Gastrocnemius medialis (tissue), 4 donors: ENCODE measurements around the gene TCF3. TPM values are rescaled to one million over a fixed set of nuclear protein-coding genes. Genes with fewer than 3 reads are reported as not detected.

Source experiments
- ATAC-seq, 2 donors: fragments of 150-250 bp; one replicate each; pipeline ENCODE4 v1.9.1; 2016
- DNase-seq, 2 donors: peaks; one replicate each; pipeline ENCODE4 v3.0.0-alpha.2; 2019
- H3K27ac ChIP-seq, 4 donors: fragments of 200-600 bp; sonication (generic); 1 replicate in 1 of 4; 2 replicates in 3 of 4; pipeline ENCODE4 v1.5.1; 2016 to 2018; ENCODE audit warnings: mild to moderate bottlenecking in 2 of 4, moderate library complexity in 1 of 4
- H3K27me3 ChIP-seq, 3 donors: fragments of 200-600 bp; sonication (generic) in 2 of 3; 1 replicate in 1 of 3; 2 replicates in 2 of 3; pipeline versions ENCODE4 v1.5.1 to v1.6.0; 2016 to 2019; ENCODE audit warnings: mild to moderate bottlenecking in 1 of 3, moderate library complexity in 1 of 3
- H3K36me3 ChIP-seq, 2 donors: fragments of 200-600 bp; sonication (generic) in 1 of 2; one replicate each; pipeline ENCODE4 v1.5.1; 2017 to 2018
- H3K4me1 ChIP-seq, 2 donors: fragments of 200-600 bp; sonication (generic) in 1 of 2; one replicate each; pipeline ENCODE4 v1.5.1; 2016 to 2017; ENCODE audit warnings: mild to moderate bottlenecking in 2 of 2
- H3K4me3 ChIP-seq, 4 donors: fragments of 200-600 bp; sonication (generic) in 3 of 4; 1 replicate in 1 of 4; 2 replicates in 3 of 4; pipeline ENCODE4 v1.5.1; 2016 to 2019; ENCODE audit warnings: mild to moderate bottlenecking in 2 of 4
- H3K9me3 ChIP-seq, 3 donors: fragments of 200-600 bp; sonication (generic) in 2 of 3; 1 replicate in 1 of 3; 2 replicates in 2 of 3; pipeline ENCODE4 v1.5.1; 2016 to 2019
- POLR2A ChIP-seq, 2 donors: fragments of 450-650 bp; IDR thresholded peaks; one replicate each; pipeline ENCODE4 v1.6.1; 2017; ENCODE audit warnings: antibody characterized with exemption in 2 of 2, mild to moderate bottlenecking in 2 of 2, moderate library complexity in 2 of 2
- in situ Hi-C, 4 donors: fragments of 200-750 bp; cut with MboI; loops; one replicate each; pipeline versions ENCODE4 v1.15.0 to v1.8.0; 2017; ENCODE audit warnings: low sequenced_read_pairs in 4 of 4
- intact Hi-C: fragments of 100-400 bp; cut with DNase I; formaldehyde crosslinking; loops from one replicate; pipeline ENCODE4 v1.15.1; 2023; ENCODE audit warnings: low total_unique reads
- total RNA-seq, 4 donors: library from RNA; depleted of rRNA; stranded (reverse); fragments of >200 nt; gene quantifications; one replicate each; pipeline versions ENCODE4 v1.1.0 to v1.2.3, GENCODE V29; 2016
- TF ChIP-seq, protein P1 (sequence below), 5 experiments: fragments of 450-650 bp in 3 of 5; fragments of 200-600 bp in 2 of 5; sonication (generic) in 2 of 5; IDR thresholded peaks in 4 of 5; conservative IDR thresholded peaks in 1 of 5; 1 replicate in 4 of 5; 2 replicates in 1 of 5; pipeline ENCODE4 v1.5.1; 2016 to 2019; ENCODE audit warnings: antibody characterized with exemption in 5 of 5, mild to moderate bottlenecking in 3 of 5, moderate library complexity in 3 of 5

TCF3 gene
- total RNA-seq, 4 donors from 2014 or later, result 22.0 to 58.6 (median 42.5) TPM

- H3K4me3 ChIP-seq, result no peak overlapping the region
- DNase-seq (no peak), ATAC-seq (no peak)
- intact Hi-C loops (no loop called here), in situ Hi-C loops (no loop called here)
- no peak for TF ChIP-seq POLR2A (IDR thresholded peaks at IDR 0.05)
- TF ChIP-seq, protein P1, sequence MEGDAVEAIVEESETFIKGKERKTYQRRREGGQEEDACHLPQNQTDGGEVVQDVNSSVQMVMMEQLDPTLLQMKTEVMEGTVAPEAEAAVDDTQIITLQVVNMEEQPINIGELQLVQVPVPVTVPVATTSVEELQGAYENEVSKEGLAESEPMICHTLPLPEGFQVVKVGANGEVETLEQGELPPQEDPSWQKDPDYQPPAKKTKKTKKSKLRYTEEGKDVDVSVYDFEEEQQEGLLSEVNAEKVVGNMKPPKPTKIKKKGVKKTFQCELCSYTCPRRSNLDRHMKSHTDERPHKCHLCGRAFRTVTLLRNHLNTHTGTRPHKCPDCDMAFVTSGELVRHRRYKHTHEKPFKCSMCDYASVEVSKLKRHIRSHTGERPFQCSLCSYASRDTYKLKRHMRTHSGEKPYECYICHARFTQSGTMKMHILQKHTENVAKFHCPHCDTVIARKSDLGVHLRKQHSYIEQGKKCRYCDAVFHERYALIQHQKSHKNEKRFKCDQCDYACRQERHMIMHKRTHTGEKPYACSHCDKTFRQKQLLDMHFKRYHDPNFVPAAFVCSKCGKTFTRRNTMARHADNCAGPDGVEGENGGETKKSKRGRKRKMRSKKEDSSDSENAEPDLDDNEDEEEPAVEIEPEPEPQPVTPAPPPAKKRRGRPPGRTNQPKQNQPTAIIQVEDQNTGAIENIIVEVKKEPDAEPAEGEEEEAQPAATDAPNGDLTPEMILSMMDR (IDR thresholded peaks at IDR 0.05 in 4 of 5, conservative IDR thresholded peaks at IDR 0.05 in 1 of 5), result no peak
- peaks cover 0 to 16% of the 10 kb centered on the region in 2 donors for H3K36me3 ChIP-seq
- H3K4me1 ChIP-seq, result no peaks in the 10 kb centered on the region
- no peaks in the 10 kb centered on the region for H3K9me3 ChIP-seq
- H3K27me3 ChIP-seq, result no peaks in the 10 kb centered on the region
- no peak overlapping the region for H3K27ac ChIP-seq
Observed at GRCh38 chr19:1621021-1621420, 31.4 kb downstream of the TCF3 start.

GRCh38 chr19:1620502-1620901 lies 31.9 kb downstream of the TCF3 start:
- ATAC-seq (no peak), DNase-seq (no peak)
- intact Hi-C loops (no loop called here), in situ Hi-C loops (no loop called here)
- Histone ChIP-seq H3K4me3 (no peak overlapping the region), H3K27me3 (no peaks in the 10 kb centered on the region), H3K36me3 (peaks cover 0 to 19% of the 10 kb centered on the region in 2 donors), H3K4me1 (no peaks in the 10 kb centered on the region), H3K27ac (no peak overlapping the region), H3K9me3 (no peaks in the 10 kb centered on the region)
- TF ChIP-seq, protein P1 (IDR thresholded peaks at IDR 0.05 in 4 of 5, conservative IDR thresholded peaks at IDR 0.05 in 1 of 5), result no peak
- TF ChIP-seq POLR2A (IDR thresholded peaks at IDR 0.05), result no peak

DNA sequence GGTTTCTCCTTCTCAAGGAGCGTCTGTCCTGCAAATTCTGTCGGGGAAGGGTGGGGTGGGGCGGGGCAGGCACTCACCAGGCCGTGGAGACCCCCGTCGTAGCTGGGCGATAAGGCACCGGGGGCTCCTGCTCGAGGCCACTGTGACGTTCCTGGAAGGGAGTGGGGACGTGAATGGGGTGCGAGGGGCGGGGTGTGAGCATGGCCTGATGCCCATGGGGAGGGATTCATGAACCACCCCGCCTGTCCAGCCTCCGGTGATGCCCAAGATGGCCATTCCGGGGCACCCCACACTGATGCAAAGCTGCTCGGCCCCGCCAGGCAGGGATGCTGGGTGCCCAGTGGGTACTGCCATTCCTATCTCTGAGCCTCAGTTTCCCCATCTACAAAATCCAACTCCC lies 32.7 kb downstream of the TCF3 start:
- ATAC-seq (no peak), DNase-seq (no peak)
- no peak overlapping the region for H3K4me3 ChIP-seq
- no peaks in the 10 kb centered on the region for H3K9me3 ChIP-seq
- TF ChIP-seq POLR2A (IDR thresholded peaks at IDR 0.05), result no peak
- TF ChIP-seq, protein P1 (IDR thresholded peaks at IDR 0.05 in 4 of 5, conservative IDR thresholded peaks at IDR 0.05 in 1 of 5), result no peak
- H3K27ac ChIP-seq, result no peak overlapping the region
- intact Hi-C loops, result no loop called here
- peaks cover 0 to 24% of the 10 kb centered on the region in 2 donors for H3K36me3 ChIP-seq
- in situ Hi-C loops, result no loop called here
- no peaks in the 10 kb centered on the region for H3K27me3 ChIP-seq
- no peaks in the 10 kb centered on the region for H3K4me1 ChIP-seq

DNA sequence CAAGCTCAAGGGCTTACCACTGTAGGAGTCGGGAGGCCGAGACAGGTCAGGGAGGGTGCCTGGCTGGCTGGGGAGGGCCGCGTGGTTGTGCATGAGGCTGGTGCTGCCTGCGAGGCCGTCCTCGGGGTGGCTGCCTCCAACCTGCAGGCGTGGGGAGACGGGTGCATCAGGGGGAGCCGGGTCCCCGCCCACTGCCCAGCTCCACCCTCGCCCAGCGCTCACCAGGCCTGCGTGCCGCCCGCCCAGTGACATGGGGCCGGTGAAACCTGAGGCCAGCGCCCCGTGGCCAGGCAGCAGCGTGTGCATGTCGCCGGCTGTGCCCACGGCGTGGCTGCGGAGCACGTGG lies 33.3 kb downstream of the TCF3 start:
- DNase-seq, result no peak

More for the DNA sequence above, 33.3 kb downstream of the TCF3 start:
- in situ Hi-C loops, result no loop called here
- H3K27me3 ChIP-seq, result no peaks in the 10 kb centered on the region
- ATAC-seq, result no peak
- H3K27ac ChIP-seq, result no peak overlapping the region
- H3K4me3 ChIP-seq, result no peak overlapping the region
- no peaks in the 10 kb centered on the region for H3K9me3 ChIP-seq
- intact Hi-C loops, result no loop called here
- H3K4me1 ChIP-seq, result no peaks in the 10 kb centered on the region
- peaks cover 0 to 25% of the 10 kb centered on the region in 2 donors for H3K36me3 ChIP-seq
- TF ChIP-seq, protein P1 (IDR thresholded peaks at IDR 0.05 in 4 of 5, conservative IDR thresholded peaks at IDR 0.05 in 1 of 5), result no peak
- no peak for TF ChIP-seq POLR2A (IDR thresholded peaks at IDR 0.05)
